Vagina (tissue), 2 donors: Measurements from ENCODE around the gene OVOL2.

Experiments used
- CTCF ChIP-seq, 3 experiments: fragments of 450-650 bp in 2 of 3; fragments of 200-600 bp in 1 of 3; sonication (generic) in 1 of 3; IDR thresholded peaks; one replicate each; pipeline ENCODE4 v1.5.1; 2017 to 2019; ENCODE audit warnings: antibody characterized with exemption in 3 of 3, mild to moderate bottlenecking in 2 of 3, moderate library complexity in 2 of 3
- POLR2A ChIP-seq, 2 donors: fragments of 450-650 bp; IDR thresholded peaks; one replicate each; pipeline ENCODE4 v1.6.1; 2017; ENCODE audit warnings: antibody characterized with exemption in 2 of 2, mild to moderate bottlenecking in 2 of 2, moderate library complexity in 2 of 2
- POLR2AphosphoS5 ChIP-seq, 2 donors: sonication (generic); formaldehyde crosslinking; IDR thresholded peaks; one replicate each; pipeline ENCODE4 v1.9.0; 2017; ENCODE audit warnings: antibody characterized with exemption in 2 of 2, mild to moderate bottlenecking in 2 of 2, low read depth in 1 of 2; ENCODE audit not compliant: insufficient read depth in 1 of 2

- TF ChIP-seq POLR2A (IDR thresholded peaks at IDR 0.05) = no peak
- no peak for TF ChIP-seq CTCF (IDR thresholded peaks at IDR 0.05)
- TF ChIP-seq POLR2AphosphoS5 (IDR thresholded peaks at IDR 0.05; ENCODE audit: insufficient read depth in 1 of 2, low read depth in 1 of 2) = no peak
Measured at GRCh38 chr20:18007534-18008292, 50.0 kb downstream of the OVOL2 start.
